ENCODE data around the gene TEPSIN.

The TEPSIN gene

GRCh38 chr17:81249223-81250040 is 10.6 kb upstream of the TEPSIN start:
- no peak for DNase-seq

DNA sequence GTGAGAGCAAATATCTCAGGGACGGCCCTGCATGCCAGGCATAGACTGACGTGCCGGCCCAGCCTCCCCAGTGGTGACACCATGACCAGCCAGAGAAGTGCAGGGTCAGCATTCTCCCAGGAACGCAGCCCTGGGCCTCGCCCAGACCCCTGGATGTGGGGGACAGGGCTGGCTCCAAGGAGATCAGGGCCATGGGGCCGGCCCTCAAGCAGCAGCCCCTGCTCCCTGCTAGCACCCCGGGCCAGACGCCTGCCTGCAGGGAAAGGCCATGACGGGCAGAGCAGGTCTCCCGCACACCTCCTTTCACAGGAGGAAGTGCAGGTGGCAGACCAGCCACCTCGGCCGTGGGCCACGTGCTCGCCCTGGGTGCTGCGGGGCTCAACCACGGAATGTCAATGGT is 9.8 kb upstream of the TEPSIN start:
- DNase-seq = no peak

DNA sequence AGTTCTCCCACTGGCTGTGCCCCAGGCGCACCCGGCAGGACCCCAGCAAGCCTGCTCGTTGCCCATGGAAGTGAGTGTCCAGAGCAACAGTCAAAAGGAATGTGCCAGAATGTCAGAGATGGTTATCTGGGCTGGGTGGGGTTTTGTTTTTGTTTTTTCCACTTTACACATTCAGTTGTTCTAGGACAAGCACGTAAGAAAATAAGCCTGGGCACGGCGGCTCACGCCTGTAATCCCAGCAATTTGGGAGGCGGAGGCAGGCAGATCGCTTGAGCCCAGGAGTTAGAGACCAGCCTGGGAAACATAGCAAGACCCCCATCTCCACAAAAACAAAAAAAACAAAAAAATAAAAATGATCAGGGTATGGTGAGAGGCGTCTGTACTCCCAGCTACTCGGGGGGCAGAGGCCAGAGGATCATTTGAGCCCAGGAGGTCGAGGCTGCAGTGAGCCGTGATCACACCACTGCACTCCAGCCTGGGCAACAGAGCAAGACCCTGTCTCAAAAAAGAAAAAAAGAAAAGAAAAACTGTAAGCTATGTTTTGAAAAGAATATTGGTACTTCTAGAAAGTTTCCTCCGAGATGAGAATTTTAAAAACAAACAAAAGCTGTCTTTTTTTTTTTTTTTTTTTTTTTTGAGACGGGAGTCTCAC is 8.6 kb upstream of the TEPSIN start:
- DNase-seq = no peak

- no peak for DNase-seq
Observed at GRCh38 chr17:81246679-81247338, 8.0 kb upstream of the TEPSIN start.

DNA sequence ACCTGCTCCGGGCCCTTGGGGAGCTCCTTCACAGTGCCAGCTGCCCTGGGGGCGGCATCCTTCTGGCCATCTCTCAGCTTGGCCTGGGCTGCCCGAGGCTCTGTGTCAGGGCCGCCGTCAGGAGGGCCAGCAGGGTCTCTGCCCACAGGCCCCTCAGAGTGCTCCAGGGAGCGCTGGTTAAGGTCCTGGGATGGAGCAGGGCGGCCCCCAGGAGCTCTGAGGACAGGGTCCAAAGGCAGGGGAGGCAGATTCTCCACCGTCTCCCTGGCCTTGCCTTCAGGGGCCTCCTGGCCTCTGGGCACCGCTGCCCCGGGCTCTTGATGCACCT is 7.5 kb upstream of the TEPSIN start:
- DNase-seq = no peak

DNA sequence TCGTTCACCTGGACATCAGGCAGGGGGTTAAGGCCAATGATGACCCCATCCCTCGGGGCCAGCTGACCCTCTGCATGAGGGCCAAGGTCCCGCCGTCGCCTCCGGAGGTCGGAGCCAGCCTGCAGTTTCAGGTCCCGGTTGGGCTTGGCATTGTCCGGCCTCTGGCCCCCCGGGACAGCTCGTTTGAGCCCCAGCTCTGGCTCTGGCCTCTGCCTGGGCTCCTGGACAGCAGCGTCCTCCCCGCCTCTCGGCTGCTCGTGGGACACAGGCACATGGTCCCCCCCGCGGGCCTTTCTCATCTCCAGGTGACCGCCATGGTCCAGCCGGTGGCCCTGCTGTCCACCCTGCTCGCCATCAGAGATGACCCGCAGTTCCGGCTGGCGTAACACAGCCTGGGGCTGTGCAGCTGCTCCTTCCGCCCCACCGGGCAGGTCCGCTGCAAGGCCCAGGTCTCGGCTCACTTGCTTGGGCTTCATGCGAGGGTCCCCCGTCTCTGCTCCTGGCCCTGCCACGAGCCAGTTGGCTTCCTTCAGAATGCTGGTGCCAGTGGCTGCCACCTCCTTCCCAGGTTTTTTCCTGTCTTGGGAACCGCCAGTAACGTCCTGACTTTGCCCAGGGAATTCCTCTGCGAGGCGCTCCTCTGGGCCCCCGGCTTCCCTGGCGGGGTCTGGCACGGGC is 6.9 kb upstream of the TEPSIN start:
- no peak for DNase-seq

DNA sequence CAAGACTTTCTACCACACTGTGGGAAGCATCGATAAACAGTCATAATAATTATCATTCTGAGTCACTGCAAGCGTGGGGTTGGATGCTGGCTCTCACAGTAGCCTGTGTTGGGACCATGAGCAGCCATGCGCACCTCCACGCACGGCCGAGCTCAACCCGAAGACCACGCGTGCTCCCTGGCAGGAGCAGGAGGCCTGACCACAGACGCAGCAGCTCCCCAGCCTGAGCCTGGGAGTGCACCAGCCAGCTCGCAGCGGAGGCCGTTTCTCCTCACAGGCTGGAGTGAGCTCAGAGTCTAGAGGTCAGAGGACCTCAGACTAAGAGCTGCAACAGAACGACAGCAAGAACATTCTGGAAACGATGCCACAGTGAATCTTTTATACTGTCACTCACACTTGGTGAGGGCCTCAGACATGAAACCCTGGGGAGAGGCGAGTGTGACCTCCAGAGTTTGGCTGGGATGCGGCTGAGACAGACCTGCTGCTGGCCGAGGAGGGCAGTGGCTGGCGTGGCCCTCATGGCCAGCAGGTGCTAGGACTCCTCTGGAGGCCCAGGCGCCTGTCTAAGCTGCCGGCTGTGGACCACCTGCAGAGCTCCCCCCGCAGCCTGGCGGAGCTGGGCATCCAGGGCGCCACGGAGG is 6.3 kb upstream of the TEPSIN start:
- DNase-seq = no peak

DNA sequence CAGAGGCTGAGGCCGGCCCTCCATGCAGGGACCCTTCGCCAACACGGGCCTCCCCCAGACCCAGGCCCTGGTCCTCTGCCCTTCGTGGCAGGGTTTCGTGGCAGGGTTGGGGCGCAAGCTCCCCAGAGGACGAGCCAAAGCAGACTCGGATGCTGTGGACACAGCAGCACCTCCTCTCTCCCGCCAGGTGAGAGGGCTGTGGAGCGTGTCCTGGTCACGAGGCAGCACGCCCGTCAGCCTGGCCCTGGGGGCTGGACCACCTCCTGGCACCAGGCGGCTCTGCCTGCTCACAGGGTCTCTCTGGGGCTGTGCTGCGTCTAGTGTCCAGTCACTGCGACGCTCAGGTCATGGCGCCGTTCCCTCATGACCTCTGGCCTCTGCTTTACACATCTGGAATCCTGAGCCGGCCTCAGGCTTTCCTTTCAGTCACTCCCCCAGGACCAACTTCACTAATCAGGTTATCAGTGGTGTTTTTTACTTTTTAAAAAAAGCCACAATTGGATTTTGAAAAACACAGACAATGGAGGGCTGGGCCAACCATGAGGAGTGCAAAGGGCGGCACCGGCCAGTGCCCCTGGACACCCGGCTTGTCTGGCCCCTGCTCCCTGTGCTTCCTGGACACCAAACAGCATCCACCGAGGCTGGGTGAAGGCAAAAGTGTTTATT is 5.6 kb upstream of the TEPSIN start:
- DNase-seq = no peak

DNA sequence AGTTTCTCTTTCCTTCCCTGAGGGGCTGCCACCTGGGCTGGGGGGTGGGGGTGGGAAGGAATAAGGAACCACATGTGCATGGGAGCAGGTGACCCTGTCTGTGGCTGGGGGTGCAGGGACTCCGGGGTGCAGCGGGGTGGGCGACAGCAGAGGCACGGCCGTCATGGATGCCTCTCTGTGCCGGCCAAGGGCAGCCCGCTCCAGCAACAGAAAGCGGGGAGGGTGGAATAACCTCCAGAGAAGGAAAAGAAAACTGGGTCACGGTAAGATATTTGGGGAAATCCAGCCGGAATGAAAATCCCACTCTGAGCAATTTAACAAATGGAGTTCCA is 4.4 kb upstream of the TEPSIN start:
- DNase-seq = no peak

DNA sequence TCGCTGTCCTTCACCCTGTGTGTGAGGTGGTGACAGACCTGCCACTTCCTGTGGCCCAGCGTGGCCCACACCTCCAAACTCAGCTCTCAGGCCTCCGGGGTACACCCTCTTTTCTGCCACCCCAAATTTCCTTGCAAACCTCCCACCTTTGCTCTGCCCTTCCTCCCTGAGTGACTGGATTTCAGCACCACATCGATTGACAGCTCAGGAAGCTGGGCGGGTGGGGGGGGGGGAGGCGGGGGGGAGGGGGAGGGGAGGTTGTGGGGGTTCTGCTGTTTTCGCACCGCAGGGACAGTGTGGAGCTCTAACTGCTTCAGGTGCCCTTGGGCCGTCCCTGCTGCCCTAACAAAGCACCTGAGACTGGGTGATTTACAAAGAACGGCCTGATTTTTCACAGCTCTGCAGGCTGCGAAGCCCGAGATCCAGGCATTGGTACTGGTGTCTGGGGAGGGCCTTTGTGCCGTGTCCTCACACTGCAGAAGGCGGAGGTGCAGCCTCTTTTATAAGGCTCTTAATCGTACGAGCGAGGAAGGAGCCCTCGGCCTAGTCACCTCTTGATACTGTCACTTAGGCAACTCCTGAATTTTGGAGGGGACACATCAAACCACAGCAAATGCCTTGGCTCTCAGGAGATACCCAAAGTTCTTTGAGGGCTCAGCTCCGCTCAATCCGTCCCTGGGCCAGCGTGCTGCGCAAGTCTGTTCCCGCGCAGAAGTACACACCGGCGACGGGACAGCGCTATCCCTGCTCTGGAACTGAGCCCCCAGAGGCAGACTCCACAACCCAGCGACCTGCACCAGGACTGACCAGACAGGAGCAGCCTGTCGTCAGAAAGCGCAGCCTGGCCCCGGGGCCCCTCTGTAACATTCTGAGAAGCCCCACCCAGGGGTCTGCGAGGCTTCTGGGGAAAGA is 3.8 kb upstream of the TEPSIN start:
- DNase-seq = no peak

DNA sequence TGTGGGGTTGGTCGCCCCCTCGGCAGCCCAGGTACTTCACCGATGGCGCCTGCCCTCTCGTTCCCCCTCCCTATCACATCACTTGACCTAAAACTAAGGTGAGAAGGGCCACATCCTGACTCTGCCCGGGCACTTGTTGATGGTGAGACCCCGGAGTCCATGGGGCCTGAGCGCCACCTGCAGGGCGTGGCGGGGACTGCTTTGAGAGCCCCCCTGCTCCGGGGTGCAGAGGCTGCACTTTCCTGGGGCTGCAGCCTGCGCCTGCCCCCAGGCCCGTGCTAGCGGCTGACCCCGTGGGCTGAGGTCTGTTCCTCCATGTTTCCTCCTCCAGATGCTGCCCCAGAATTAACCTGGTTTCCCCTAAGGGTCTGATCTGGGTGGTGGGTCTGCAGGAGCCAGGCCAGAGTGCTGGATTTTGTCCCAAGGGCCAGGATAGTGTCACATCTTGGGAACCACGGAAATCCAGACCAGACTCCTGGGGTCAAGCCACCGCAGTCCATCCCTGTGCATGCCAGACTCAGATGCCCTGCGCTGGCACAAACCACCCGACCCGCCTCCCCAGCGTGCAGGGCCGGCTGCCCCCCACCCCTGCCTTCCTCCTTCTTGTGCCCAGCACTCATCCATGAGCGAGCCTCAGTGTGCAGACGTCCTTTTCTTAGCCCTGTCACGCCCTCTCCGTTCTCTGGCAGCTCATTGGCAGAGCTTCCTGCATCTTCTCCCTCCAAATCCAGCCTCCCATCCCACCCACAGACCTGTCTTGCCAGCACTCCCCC is 3.0 kb upstream of the TEPSIN start:
- DNase-seq = peak; percentile 64

DNA sequence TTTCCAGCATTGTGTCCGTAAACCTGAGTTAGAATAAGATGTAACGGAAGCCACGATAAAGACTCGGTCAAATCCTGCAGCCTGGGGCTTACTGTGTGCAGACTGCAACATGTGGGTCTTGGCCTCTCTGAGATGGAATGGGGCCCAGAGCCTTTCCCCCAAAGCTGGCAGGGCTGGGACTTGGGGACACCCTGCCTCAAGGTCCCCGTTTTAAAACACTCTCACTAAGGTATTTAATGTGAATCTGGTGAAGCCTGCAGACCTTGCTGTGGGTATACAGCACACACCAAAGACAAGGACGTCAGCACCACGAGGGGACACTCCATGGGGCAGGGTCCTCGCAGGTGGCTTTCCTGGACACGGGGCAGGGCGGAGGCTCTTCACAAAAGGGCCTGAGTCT is 2.3 kb upstream of the TEPSIN start:
- DNase-seq = no peak

DNA sequence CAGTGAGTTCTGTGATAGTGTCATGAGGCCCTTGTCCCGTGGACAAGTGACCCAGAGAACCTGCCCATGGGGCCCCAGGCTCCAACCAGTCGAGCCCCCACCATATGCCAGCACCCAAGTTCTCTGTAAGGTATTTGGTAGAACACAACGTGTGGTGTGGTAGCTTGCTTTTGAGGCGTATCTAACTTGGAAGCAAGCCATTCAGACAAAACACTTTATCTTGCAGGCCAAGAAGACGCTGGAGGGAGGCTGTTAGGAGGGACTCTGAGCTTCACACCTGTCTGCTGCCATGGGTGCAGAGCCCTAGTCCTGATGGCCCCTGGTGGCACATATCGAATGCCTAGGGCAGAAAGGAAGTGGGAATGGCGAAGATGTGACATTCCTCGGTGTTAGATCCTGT is 1.9 kb upstream of the TEPSIN start:
- no peak for DNase-seq

GRCh38 chr17:81239714-81240555 is 1.1 kb upstream of the TEPSIN start:
- no peak for DNase-seq

DNA sequence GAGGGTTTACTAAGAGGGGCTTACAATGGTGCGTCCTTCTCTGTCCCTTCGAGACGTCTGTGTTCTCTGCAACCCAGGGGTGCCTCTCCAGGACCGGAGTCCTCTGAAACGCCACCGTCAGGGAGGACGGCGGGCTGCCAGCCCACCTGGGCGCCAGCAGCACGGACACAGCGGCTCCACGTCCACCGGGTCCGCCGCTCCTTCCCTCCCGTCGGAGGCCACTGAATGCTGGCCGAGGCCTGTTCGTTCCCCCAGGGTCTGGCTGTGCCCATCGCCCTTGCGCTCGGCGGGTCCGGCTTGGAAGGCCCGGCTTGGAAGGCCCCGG is 403 bp downstream of the TEPSIN start:
- no peak for DNase-seq

DNA sequence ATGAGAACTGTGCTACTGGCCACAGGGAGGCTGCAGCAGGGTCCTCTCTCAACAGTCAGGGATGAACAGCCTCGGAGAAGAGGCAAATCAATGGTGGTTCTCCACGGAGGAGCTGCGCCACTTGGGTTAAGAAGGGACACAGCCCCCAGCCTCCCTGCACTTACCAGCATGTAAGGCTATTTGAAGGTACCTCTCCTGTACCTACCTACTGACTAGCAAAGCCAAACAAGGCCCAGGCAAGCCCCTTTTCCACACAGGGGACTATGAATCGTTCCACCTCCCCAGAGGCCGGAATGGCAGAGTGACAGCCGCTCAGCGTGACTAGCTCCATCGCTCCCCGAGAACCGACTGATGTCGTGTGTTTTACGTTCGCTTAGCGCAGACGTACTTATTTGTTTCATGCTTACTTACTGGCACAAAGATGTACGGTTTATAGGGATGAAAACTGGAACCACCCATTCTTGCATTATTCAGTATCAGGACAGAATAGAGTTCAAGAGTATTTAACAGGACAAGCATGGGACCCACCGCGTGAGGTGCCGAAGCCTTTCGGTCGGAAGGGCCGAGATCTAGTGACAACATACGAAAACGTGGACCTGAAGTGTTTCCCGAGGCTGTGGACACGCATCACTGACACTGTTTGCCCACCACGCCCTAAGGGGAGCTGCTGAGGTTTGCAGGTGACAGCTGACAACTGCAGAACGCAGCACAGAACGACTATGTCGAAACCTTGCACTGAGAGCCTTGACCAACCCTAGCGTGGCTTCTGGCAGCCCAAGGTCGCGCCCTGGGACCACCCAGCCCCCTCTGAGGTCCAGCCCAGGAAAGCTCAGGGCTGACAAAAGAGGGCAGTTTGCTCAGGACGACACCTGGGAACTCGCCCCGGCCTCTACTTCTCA is 1.0 kb downstream of the TEPSIN start:
- DNase-seq = no peak

GRCh38 chr17:81236784-81237183 is 2.1 kb downstream of the TEPSIN start:
- DNase-seq = no peak

DNA sequence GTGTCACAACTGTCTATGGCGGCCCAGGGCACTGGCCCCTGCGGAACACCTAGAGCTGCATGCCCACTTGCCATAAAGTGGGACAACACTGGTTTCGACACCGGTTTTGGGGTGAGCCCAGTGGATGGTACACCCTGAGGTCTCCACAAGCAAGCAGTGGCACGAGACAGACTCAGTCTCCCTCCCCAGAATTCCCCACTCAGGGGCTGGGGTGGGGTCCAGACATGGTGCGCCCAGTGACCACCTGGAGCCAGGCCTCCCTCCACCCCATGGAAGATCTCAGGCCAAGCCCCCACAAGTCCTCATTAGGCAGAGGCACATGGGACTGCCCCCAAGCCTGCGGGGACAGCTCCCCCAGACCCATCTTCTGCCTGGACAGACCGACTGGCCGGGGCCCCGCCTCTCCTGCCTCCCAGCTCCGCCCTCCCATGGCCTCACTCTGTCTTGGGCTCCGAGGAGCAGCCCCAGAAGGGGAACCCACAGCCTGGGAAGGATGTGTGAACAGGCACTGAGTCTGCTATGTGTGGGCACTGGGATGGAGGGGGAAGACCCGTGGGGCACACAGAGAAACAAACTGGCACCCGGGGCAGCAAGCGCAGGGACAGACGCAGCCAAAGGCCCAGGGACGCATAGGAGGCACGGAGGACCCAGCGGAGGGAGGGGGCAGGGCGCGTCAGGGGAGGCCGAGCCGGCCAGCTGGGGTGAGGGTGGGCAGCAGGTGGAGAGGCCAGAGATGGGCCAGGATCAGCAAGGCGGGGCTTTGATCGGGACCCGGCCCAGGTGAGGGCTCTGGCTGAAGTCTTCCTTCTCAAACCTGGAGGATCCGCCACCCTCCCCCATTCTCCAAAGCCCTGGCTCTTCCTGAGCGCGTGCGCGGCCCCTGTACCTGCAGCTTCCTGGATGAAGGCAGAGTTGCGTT is 2.8 kb downstream of the TEPSIN start:
- no peak for DNase-seq
